HG03097 (cell line): ENCODE data around the gene PPP5C.

Source experiments
- ATAC-seq: cut with Tn5 transposase; IDR thresholded peaks from one replicate; pipeline ENCODE4 v1.9.1; 2021; ENCODE audit not compliant: unreplicated experiment, low FRiP score

Gene PPP5C

GRCh38 chr19:46330319-46330918 lies 16.5 kb upstream of the PPP5C start:
- ATAC-seq, result no peak

- no peak for ATAC-seq
Observed at GRCh38 chr19:46337487-46337886, 9.4 kb upstream of the PPP5C start.

GRCh38 chr19:46339446-46339845 lies 7.4 kb upstream of the PPP5C start:
- no peak for ATAC-seq

- ATAC-seq, result no peak
Observed at GRCh38 chr19:46340051-46340659, 6.7 kb upstream of the PPP5C start.

GRCh38 chr19:46341937-46342336 lies 5.0 kb upstream of the PPP5C start:
- ATAC-seq, result no peak

GRCh38 chr19:46344363-46344762 lies 2.5 kb upstream of the PPP5C start:
- ATAC-seq, result no peak

GRCh38 chr19:46345157-46345556 lies 1.7 kb upstream of the PPP5C start:
- no peak for ATAC-seq

GRCh38 chr19:46347572-46347883 lies 641 bp downstream of the PPP5C start:
- ATAC-seq, result no peak

- no peak for ATAC-seq
Observed at GRCh38 chr19:46347985-46348384, 1.1 kb downstream of the PPP5C start.

- ATAC-seq, result no peak
Observed at GRCh38 chr19:46349311-46349993, 2.6 kb downstream of the PPP5C start.

- ATAC-seq, result no peak
Observed at GRCh38 chr19:46350029-46350757, 3.3 kb downstream of the PPP5C start.

- ATAC-seq, result no peak
Observed at GRCh38 chr19:46350758-46351159, 3.9 kb downstream of the PPP5C start.

GRCh38 chr19:46351241-46352041 lies 4.6 kb downstream of the PPP5C start:
- no peak for ATAC-seq

- no peak for ATAC-seq
Observed at GRCh38 chr19:46353730-46354528, 7.0 kb downstream of the PPP5C start.

GRCh38 chr19:46355234-46356148 lies 8.6 kb downstream of the PPP5C start:
- no peak for ATAC-seq

GRCh38 chr19:46356149-46357055 lies 9.5 kb downstream of the PPP5C start:
- ATAC-seq, result no peak

- ATAC-seq, result no peak
Observed at GRCh38 chr19:46357846-46358583, 11.1 kb downstream of the PPP5C start.
